Ovary (tissue), 3 donors: Measurements from ENCODE around the gene ADGRD1.

ENCODE experiments used
- CTCF ChIP-seq, 3 donors: fragments of 450-650 bp in 2 of 3; fragments of 200-600 bp in 1 of 3; IDR thresholded peaks; one replicate each; pipeline versions ENCODE4 v1.5.1 to v1.8.0; 2016 to 2022; ENCODE audit warnings: antibody characterized with exemption in 3 of 3, mild to moderate bottlenecking in 1 of 3
- EP300 ChIP-seq: sonication (generic); formaldehyde crosslinking; IDR thresholded peaks from one replicate; pipeline ENCODE4 v1.6.1; 2017; ENCODE audit warnings: antibody characterized with exemption
- POLR2A ChIP-seq: fragments of 450-650 bp; IDR thresholded peaks from one replicate; pipeline ENCODE4 v1.6.1; 2017; ENCODE audit warnings: antibody characterized with exemption, mild to moderate bottlenecking, moderate library complexity
- donor health status: DM: no; HTN: no; CAD: no.

- TF ChIP-seq CTCF (IDR thresholded peaks at IDR 0.05) (no peak), POLR2A (no peak), EP300 (no peak)
Measured at GRCh38 chr12:131015581-131016337, 62.1 kb downstream of the ADGRD1 start.
